H9 (cell line): ENCODE data around the gene DMRTC1. TPM values are rescaled to one million over a fixed set of nuclear protein-coding genes. Genes with fewer than 3 reads are reported as not detected.
"Not testable (repeated sequence)": the region's sequence is repeated elsewhere in the genome, so short reads cannot be mapped to it uniquely, and the experiment has no call there.

Experiments used
- DNase-seq: peaks from one replicate; pipeline ENCODE4 v3.0.0-alpha.2; 2017
- H2AFZ ChIP-seq: one replicate; pipeline ENCODE4 v1.6.1; 2013; ENCODE audit warnings: mild to moderate bottlenecking, low read length, control low read depth, moderate library complexity
- H2AK5ac ChIP-seq: 2 replicates; pipeline ENCODE4 v1.6.1; 2013; ENCODE audit warnings: low read length, control low read depth, mixed read lengths; ENCODE audit not compliant: insufficient read length
- H2BK120ac ChIP-seq: one replicate; pipeline ENCODE4 v1.6.1; 2013; ENCODE audit warnings: low read depth, mild to moderate bottlenecking, low read length, control low read depth, inconsistent platforms; ENCODE audit not compliant: poor library complexity, severe bottlenecking
- H2BK12ac ChIP-seq: 2 replicates; pipeline ENCODE4 v1.6.1; 2013; ENCODE audit warnings: low read length, control low read depth, mixed read lengths, low read depth; ENCODE audit not compliant: insufficient read length
- H2BK15ac ChIP-seq: 2 replicates; pipeline ENCODE4 v1.6.1; 2013; ENCODE audit warnings: low read depth, low read length, control low read depth
- H2BK20ac ChIP-seq: one replicate; pipeline ENCODE4 v1.6.1; 2013; ENCODE audit warnings: low read depth, mild to moderate bottlenecking, low read length, control low read depth, inconsistent platforms; ENCODE audit not compliant: poor library complexity, severe bottlenecking
- H2BK5ac ChIP-seq: 2 replicates; pipeline ENCODE4 v1.6.1; 2013; ENCODE audit warnings: low read length, control low read depth, mixed read lengths; ENCODE audit not compliant: insufficient read length
- H3K14ac ChIP-seq: 2 replicates; pipeline ENCODE4 v1.6.1; 2013; ENCODE audit warnings: low read length, control low read depth; ENCODE audit not compliant: insufficient read depth
- H3K18ac ChIP-seq: 2 replicates; pipeline ENCODE4 v1.6.1; 2013; ENCODE audit warnings: low read depth, mild to moderate bottlenecking, mixed read lengths, low read length, control low read depth; ENCODE audit not compliant: insufficient read length
- H3K23ac ChIP-seq: 2 replicates; pipeline ENCODE4 v1.6.1; 2013; ENCODE audit warnings: low read length, control low read depth, mixed read lengths, low read depth; ENCODE audit not compliant: insufficient read length
- H3K23me2 ChIP-seq: 2 replicates; pipeline ENCODE4 v1.6.1; 2013; ENCODE audit warnings: low read depth, mild to moderate bottlenecking, mixed read lengths, low read length, control low read depth; ENCODE audit not compliant: insufficient read length, poor library complexity, severe bottlenecking
- H3K27ac ChIP-seq: 2 replicates; pipeline ENCODE4 v1.5.1; 2013; ENCODE audit warnings: low read length, control low read depth, mixed read lengths, low read depth; ENCODE audit not compliant: insufficient read length
- H3K27me3 ChIP-seq: 2 replicates; pipeline ENCODE4 v1.6.1; 2013; ENCODE audit warnings: low read length, control low read depth, inconsistent platforms; ENCODE audit not compliant: insufficient read depth
- H3K4ac ChIP-seq: 2 replicates; pipeline ENCODE4 v1.6.1; 2013; ENCODE audit warnings: low read depth, mild to moderate bottlenecking, control low read depth, inconsistent platforms, low read length, moderate library complexity
- H3K4me1 ChIP-seq: 2 replicates; pipeline ENCODE4 v1.6.1; 2013; ENCODE audit warnings: low read length, control low read depth, inconsistent platforms; ENCODE audit not compliant: insufficient read depth
- H3K4me2 ChIP-seq: 2 replicates; pipeline ENCODE4 v1.6.1; 2013; ENCODE audit warnings: low read length, control low read depth, mixed read lengths; ENCODE audit not compliant: insufficient read length, insufficient read depth
- H3K56ac ChIP-seq: 2 replicates; pipeline ENCODE4 v1.6.1; 2013; ENCODE audit warnings: low read depth, mild to moderate bottlenecking, mixed read lengths, low read length, control low read depth; ENCODE audit not compliant: insufficient read length
- H3K79me1 ChIP-seq: 2 replicates; pipeline ENCODE4 v1.6.1; 2013; ENCODE audit warnings: low read depth, mild to moderate bottlenecking, moderate library complexity, low read length, control low read depth, inconsistent platforms; ENCODE audit not compliant: insufficient read depth, poor library complexity, severe bottlenecking
- H3K79me2 ChIP-seq: 2 replicates; pipeline ENCODE4 v1.6.1; 2013; ENCODE audit warnings: low read length, control low read depth, inconsistent platforms; ENCODE audit not compliant: insufficient read depth
- H3K9ac ChIP-seq: 2 replicates; pipeline ENCODE4 v1.6.1; 2013; ENCODE audit warnings: low read length, control low read depth, mixed read lengths; ENCODE audit not compliant: insufficient read length; ENCODE audit errors: extremely low read depth
- H3K9me3 ChIP-seq: one replicate; pipeline ENCODE4 v1.6.1; 2013; ENCODE audit warnings: low read depth, low read length, inconsistent platforms; ENCODE audit not compliant: control insufficient read depth
- H3T11ph ChIP-seq: one replicate; pipeline ENCODE4 v1.6.1; 2013; ENCODE audit warnings: mild to moderate bottlenecking, low read length, control low read depth, inconsistent platforms
- H4K20me1 ChIP-seq: one replicate; pipeline ENCODE4 v1.6.1; 2013; ENCODE audit not compliant: control insufficient read depth, insufficient read length, insufficient read depth
- H4K5ac ChIP-seq: 2 replicates; pipeline ENCODE4 v1.6.1; 2013; ENCODE audit warnings: low read depth, mild to moderate bottlenecking, mixed read lengths, low read length, control low read depth; ENCODE audit not compliant: insufficient read length
- H4K8ac ChIP-seq: replicated peaks from 2 replicates; pipeline ENCODE4 v1.6.1; 2013; ENCODE audit warnings: low read length, control low read depth, mixed read lengths, low read depth; ENCODE audit not compliant: insufficient read length
- H4K91ac ChIP-seq: 2 replicates; pipeline ENCODE4 v1.6.1; 2013; ENCODE audit warnings: low read depth, mild to moderate bottlenecking, moderate library complexity, mixed read lengths, low read length, control low read depth; ENCODE audit not compliant: insufficient read length
- H3K27ac Mint-ChIP-seq, 3 experiments: 2 replicates in 2 of 3; 3 replicates in 1 of 3; pipeline ENCODE4 v1.8.0; 2020 to 2021; ENCODE audit warnings: mixed read lengths in 3 of 3, mild to moderate bottlenecking in 1 of 3, moderate library complexity in 1 of 3
- H3K27me3 Mint-ChIP-seq: 2 replicates; pipeline ENCODE4 v1.8.0; 2021; ENCODE audit warnings: low read depth, mild to moderate bottlenecking, moderate library complexity, mixed read lengths
- H3K36me3 Mint-ChIP-seq, 3 experiments: 2 replicates in 2 of 3; 3 replicates in 1 of 3; pipeline ENCODE4 v1.8.0; 2020 to 2021; ENCODE audit warnings: low read depth in 3 of 3, mixed read lengths in 3 of 3; ENCODE audit not compliant: insufficient read depth in 1 of 3
- H3K4me1 Mint-ChIP-seq, 2 experiments: 2 replicates each; pipeline ENCODE4 v1.8.0; 2020; ENCODE audit warnings: mixed read lengths in 2 of 2
- H3K4me3 Mint-ChIP-seq, 2 experiments: 2 replicates in 1 of 2; 3 replicates in 1 of 2; pipeline ENCODE4 v1.8.0; 2020 to 2021; ENCODE audit warnings: mild to moderate bottlenecking in 2 of 2, mixed read lengths in 2 of 2, moderate library complexity in 1 of 2
- H3K9me3 Mint-ChIP-seq, 2 experiments: 2 replicates in 1 of 2; 3 replicates in 1 of 2; pipeline ENCODE4 v1.8.0; 2020; ENCODE audit warnings: mild to moderate bottlenecking in 2 of 2, mixed read lengths in 2 of 2, moderate library complexity in 1 of 2
- WGBS: extraction: QIAGEN DNeasy Blood & Tissue Kit; methylation state at CpG from one replicate; pipeline ENCODE4 v1.1.7; 2013; ENCODE audit warnings: missing lambda C conversion rate, low lambda C conversion rate, mixed read lengths; ENCODE audit not compliant: insufficient read length; ENCODE audit errors: extremely low coverage; 5-methylcytosine and 5-hydroxymethylcytosine counted together
- long read RNA-seq: library from polyadenylated mRNA; unstranded; transcript quantifications from one replicate; pipeline ENCODE4 v2.0.0, GENCODE V29; 2020
- total RNA-seq: library from RNA; stranded (reverse); gene quantifications from 2 replicates; pipeline ENCODE4 v1.2.1, GENCODE V29; 2021

The DMRTC1 gene, protein sequence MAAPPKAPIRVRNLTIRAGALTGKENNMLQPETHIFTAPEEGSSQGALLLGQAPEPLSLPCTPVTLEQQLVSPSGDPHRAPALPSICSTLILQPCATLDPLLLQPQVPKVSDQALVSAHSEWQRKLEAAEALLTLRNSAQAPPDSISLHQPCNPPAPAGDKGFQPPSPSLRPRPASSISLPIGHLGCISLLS
- total RNA-seq = not detected in 2 replicates
- long read RNA-seq = 0 reads

DNA sequence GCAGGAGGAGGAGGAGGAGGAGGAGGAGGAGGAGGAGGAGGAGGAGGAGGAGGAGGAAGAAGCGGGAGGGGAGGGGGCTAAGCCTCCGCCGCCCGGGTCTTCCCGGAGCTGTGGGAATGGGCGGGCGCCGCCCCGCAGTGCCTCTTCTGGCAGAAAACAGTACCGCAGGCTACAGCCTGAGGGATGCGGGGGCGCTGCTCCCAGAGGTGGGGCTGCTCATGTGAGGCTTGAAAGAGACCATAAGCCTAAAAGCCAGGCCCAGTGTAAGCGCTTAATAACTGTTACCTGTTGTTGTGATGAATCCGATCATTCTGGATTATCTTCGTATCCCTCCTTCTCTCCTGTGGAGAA, at the start of gene DMRTC1:
Gene DMRTC1, minus strand, starts transcription at position 19 of the 351 bp plus-strand sequence. CDS start 68,143 bp downstream, outside the sequence.
- not testable (repeated sequence) for H3K36me3 Mint-ChIP-seq, H3K27ac ChIP-seq, H2BK20ac ChIP-seq, H3K4me2 ChIP-seq, H4K8ac ChIP-seq, H3K79me2 ChIP-seq, H3K4me1 Mint-ChIP-seq, H3K27me3 ChIP-seq, H3K14ac ChIP-seq, H3K79me1 ChIP-seq, H2AFZ ChIP-seq, H2AK5ac ChIP-seq, H3K23me2 ChIP-seq, H3K23ac ChIP-seq, H3K9me3 ChIP-seq, H3K4me3 Mint-ChIP-seq, H3K27me3 Mint-ChIP-seq, H3K27ac Mint-ChIP-seq, H4K91ac ChIP-seq, H3T11ph ChIP-seq, H2BK120ac ChIP-seq, H3K4me1 ChIP-seq, H3K9me3 Mint-ChIP-seq, H2BK12ac ChIP-seq, DNase-seq, H3K9ac ChIP-seq, H3K18ac ChIP-seq, H3K4ac ChIP-seq, H4K20me1 ChIP-seq, H4K5ac ChIP-seq, H3K56ac ChIP-seq, H2BK15ac ChIP-seq, H2BK5ac ChIP-seq
- WGBS = no CpG with 5 or more reads among the region's 15 CpGs

DNA sequence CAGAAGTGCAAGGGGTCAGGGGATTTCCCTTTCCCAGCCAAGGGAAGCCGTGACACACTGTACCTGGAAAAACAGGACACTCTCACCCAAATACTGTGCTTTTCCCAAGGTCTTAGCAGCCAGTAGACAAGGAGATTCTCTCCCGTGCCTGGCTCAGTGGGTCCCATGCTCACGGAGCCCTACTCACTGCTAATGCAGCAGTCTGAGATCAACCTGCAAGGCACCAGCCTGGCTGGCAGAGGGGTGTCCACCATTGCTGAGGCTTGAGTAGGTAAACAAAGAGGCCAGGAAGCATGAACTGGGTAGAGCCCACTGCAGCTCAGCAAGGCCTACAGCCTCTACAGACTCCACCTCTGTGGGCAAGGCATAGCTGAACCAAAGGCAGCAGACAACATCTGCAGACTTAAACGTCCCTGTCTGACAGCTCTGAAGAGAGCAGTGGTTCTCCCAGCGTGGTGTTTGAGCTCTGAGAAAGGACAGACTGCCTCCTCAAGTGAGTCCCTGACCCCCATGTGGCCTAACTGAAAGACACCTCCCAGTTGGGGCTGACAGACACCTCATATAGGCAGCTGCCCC, 37.3 kb upstream of the DMRTC1 start:
- not testable (repeated sequence) for H3K27me3 Mint-ChIP-seq, H3K18ac ChIP-seq, H3K27ac ChIP-seq, DNase-seq, H4K20me1 ChIP-seq, H3K4me3 Mint-ChIP-seq, H3K4me1 Mint-ChIP-seq, H2BK20ac ChIP-seq, H4K5ac ChIP-seq, H3K4me2 ChIP-seq, H3K27ac Mint-ChIP-seq, H3K23me2 ChIP-seq, H3K56ac ChIP-seq, H2BK15ac ChIP-seq, H3K4ac ChIP-seq, H3K23ac ChIP-seq, H4K91ac ChIP-seq, H2AFZ ChIP-seq, H3K79me2 ChIP-seq, H2BK12ac ChIP-seq, H3K9me3 ChIP-seq, H2BK120ac ChIP-seq, H3T11ph ChIP-seq, H2AK5ac ChIP-seq, H4K8ac ChIP-seq, H3K4me1 ChIP-seq, H3K14ac ChIP-seq, H3K36me3 Mint-ChIP-seq, H2BK5ac ChIP-seq, H3K79me1 ChIP-seq, H3K27me3 ChIP-seq, H3K9ac ChIP-seq
- no CpG with 5 or more reads among the region's 5 CpGs for whole genome bisulfite sequencing
- peaks cover 57 to 58% of the 10 kb centered on the region in 2 experiments for H3K9me3 Mint-ChIP-seq
